EL (cell line): ENCODE measurements around the gene FOS.
A peak's percentile ranks its signal among the peaks of the same experiment; 100 is the strongest.
"Not testable (repeated sequence)": the region's sequence is repeated elsewhere in the genome, so short reads cannot be mapped to it uniquely, and the experiment has no call there.

Experiments used
- DNase-seq: peaks from one replicate; pipeline ENCODE4 v3.0.0-alpha.2; 2016

The FOS gene

DNA sequence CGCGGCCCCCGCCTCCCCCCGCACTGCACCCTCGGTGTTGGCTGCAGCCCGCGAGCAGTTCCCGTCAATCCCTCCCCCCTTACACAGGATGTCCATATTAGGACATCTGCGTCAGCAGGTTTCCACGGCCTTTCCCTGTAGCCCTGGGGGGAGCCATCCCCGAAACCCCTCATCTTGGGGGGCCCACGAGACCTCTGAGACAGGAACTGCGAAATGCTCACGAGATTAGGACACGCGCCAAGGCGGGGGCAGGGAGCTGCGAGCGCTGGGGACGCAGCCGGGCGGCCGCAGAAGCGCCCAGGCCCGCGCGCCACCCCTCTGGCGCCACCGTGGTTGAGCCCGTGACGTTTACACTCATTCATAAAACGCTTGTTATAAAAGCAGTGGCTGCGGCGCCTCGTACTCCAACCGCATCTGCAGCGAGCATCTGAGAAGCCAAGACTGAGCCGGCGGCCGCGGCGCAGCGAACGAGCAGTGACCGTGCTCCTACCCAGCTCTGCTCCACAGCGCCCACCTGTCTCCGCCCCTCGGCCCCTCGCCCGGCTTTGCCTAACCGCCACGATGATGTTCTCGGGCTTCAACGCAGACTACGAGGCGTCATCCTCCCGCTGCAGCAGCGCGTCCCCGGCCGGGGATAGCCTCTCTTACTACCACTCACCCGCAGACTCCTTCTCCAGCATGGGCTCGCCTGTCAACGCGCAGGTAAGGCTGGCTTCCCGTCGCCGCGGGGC lies at the start of gene FOS:
FOS (plus strand) TSS at position 407 of the 731 bp plus-strand sequence; CDS start at position 562, 155 bp downstream.
- peak; percentile 93 for DNase-seq

DNA sequence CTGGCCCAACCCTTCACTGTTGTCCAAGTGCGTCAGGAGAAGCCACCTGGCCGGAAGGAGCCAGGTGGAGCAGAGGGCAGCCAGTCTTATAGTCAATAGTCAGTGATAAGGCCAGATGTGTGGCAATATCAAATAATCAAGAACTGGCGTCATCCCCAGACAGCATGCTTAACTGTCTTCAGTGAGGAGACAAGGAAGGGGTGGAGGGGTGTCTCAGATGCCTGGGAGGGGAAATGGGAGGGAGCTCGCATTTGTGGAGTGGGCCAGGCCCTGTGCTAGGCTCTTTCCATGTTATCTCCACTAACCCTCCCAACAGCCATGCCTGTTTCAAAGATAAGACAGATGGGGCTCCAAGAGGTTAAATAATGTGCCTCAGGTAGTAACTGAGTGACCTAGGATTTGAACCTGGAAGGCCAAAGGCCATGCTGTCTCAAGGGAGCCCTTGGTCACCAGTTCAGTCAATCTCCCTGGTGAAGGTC lies 48.9 kb upstream of the FOS start:
- DNase-seq = no peak

DNA sequence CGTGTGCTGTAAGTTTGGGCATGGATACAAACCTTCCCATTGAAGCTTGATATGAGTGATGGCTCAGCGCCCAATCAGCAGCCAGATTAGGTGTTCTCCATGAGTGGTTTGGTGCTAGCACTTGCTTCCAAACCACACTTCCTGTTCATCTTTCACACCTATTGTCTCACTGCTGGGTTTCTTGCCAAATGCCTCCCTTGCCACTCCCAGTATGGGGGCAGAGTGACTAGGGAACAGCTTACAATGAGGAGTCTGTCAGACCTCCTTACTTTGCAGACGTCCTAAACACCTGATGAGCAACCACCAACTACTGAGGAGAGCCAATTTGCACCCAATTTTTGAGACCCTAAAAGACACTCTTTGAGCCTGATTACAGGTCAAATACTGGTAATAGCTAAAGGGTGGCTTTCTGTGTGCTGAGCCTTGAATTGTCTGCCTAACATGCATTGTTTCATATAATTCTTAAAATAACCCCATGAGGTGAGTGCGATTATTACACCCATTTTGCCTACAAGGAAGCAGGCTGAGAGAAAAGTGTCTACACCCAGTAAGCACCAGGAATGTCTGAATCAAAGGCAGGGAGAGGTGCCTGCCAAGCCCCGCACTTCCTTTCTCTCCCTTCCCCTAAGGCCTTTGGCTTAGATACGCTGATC lies 48.4 kb upstream of the FOS start:
- peak; percentile 42 for DNase-seq

DNA sequence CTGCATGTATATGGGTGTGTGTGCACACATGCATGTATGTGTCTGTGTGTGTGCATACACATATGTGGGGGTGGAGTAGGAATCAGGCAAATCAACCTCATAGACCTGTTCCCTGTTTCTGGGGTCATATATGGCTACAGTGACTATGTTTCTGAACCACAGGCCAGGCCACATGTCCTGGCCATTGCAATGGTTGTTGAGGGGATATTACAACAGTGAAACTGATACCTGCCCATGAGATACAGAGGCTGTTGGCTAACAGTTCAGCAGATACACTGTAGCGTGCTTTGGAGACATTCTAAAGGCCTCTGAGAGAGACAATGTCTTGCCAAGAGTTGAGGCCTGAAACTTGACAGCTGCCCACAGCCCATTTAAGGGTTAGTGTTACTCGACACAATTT lies 47.3 kb upstream of the FOS start:
- no peak for DNase-seq

DNA sequence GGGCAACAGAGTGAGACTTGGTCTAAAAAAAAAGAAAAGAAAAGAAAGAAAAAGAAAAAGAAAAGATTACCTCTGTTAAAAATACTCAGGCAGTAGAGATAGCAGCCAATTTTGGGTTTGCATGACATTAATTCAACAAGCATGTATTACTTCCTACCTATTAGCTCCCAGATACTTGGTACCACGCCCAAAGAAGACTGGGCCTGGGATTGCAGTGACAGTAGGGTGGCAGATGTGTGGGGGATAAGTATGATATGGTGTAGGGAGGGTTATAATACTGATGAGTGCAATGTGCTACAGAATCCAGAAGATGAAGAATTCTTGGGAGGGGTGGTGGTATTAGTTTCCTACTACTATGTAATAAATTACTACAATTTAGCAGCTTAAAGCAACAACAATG lies 46.4 kb upstream of the FOS start:
- no peak for DNase-seq

DNA sequence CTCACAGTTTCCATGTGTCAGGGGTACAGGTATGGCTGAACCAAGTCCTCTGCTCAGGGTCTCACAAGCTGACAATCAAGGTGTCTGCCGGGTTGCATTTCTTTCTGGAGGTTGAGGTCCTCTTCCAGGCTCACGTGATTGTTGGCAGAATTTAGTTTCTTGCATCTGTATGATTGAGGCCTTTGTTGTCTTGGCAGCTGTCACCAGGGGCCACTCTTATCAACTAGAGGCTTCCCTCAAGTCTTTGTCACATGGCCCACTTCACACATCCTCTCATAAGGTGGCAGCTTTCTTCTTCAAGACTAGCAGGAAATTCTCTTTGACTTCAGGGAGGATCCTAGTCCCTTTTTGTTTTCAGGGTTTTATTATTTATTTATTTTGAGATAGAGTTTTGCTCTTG lies 46.0 kb upstream of the FOS start:
- DNase-seq = no peak

DNA sequence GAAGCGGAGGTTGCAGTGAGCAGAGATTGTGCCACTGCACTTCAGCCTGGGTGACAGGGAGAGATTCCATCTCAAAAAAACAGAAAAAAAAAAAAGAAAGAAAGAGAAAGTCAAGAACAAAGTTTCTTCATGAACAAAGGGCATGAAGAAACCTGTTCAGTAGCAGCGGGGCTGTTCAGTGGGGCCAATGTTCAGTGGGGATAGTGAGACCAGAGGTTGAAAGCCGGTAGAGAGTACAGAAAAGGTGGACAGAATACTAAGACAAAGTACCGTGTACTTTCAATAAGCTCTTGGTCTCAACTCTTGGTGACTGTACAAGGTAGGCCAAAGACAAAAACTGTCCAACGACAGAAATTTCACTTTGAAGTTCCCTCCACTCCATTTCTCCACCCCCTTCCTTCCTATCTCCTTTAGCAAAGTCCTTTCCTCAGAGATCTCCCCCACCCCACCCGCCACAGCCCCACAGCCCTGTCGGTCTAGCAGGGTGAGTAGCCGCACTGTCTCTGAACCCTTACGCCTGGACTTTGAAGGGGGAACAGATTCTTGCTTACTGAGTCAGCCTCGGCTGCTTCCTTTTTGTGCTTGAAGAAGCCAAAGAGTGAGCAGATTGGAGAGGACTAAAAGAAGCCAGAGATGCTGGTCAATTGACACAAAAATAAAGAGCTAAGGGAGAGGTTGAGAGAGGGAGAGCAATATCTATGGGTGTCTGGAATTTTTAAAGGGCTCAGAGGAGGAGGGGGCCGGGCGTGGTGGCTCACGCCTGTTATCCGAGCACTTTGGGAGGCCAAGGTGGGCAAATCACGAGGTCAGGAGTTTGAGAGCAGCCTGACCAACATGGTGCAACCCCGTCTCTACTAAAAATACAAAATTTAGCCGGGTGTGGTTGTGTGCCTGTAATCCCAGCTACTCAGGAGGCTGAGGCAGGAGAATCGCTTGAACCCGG lies 44.2 kb upstream of the FOS start:
- DNase-seq = peak; percentile 90

DNA sequence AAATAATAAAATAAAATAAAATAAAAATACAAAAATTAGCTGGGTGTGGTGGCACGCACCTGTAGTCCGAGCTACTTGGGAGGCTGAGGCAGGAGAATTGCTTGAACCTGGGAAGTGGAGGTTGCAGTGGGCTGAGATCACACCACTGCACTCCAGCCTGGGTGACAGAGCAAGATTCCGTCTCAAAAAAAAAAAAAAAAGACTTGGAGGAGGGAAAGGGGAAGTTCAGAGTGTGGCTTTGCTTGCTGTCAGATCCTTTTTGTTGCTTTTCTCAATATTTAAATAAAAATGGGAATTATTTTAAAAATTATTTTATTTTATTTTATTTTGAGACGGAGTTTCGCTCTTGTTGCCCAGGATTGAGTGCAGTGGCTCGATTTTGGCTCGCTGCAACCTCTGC lies 43.4 kb upstream of the FOS start:
- DNase-seq = not testable (repeated sequence)

DNA sequence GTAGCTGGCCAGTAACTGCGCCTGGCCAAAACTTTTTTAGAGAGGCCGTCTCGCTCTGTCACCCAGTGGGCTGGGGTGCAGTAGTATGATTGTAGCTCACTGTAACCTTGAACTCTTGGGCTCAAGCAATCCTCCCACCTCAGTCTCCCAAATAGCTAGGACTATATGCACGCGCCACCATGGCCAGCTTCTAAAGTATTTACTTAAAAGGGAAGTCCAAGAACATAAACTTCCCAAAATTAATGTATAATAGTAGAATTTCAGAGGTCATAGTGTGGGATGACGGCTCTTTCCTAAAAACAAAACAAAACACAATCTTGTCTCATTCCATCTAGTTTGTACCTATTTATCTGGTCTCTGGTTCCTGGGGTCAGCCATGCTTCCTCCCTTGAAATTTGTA lies 42.2 kb upstream of the FOS start:
- no peak for DNase-seq

DNA sequence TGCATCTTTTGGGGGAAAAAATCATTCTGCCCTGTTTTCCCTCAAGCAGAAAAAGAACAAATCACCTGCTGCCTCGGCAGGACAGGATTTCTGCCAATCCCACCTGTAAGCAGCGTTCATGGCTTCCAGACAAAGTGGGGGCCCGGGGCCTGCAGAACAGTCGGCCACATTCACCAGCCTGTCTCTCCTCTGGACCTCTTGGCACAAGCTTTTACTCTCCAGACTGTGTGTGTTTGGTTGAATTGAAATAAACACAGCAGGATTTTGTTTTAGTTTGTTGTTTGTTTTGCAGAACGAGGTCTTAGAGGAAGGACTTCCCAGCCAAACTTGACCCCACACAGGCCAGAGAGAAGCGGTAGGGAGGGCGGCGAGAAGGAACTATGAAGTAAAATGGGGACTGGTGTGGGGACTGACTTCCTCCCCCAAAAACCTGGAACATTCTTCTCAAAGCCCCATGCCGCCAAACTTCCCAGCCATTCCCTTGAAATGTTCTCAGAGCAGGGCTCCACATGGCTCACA lies 41.7 kb upstream of the FOS start:
- DNase-seq = no peak

DNA sequence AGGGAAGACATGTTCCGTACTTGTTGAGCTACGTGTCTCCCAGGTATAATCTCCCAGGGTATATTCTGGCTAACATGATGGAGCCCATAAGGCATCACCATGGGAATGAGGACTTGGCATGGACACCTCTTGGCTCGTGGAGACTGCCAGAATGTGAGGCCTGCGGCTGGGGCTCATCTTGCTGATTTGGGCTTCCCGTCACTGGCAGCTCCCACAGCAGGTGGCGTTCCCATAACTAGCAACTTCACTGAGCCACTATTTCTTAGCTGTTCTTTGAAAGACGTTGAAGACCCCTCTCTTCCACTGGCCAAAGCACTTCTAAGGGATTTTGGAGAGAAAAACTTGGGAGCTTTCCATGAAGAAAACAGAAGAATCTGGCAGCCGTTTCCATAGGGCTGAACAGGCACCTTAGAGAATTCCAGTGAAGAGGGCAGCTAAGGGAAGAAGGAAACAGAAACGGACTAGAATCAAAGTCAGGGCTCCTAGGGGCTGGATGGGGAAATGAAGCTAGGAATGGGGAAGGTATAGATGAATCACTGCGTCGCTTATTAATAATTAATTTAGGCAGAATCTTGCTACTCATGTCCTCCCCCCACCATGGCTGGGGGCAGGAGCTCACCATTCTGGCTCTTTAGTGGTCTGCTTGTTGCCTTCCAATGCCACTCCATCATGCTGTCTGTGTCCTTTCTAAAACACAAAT lies 39.7 kb upstream of the FOS start:
- DNase-seq = no peak

DNA sequence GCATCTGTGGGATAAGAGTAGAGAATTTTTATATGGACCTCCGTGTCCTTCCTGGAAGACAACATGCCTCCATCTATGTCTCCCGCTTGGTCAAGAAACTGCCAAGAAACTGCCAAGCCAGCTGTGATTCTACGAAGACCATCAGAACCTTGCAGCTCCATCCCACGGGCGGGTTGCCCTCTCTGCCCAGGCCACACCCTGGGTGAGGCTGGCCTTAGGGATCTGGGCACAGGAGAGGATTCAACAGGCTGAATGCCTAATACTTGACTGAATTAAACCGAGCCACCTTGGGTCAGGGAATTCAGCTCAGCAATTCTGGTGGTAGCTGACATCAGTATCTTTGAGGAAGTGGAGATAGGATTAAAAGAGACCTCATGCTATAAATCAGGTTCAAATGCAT lies 37.8 kb upstream of the FOS start:
- DNase-seq = no peak

DNA sequence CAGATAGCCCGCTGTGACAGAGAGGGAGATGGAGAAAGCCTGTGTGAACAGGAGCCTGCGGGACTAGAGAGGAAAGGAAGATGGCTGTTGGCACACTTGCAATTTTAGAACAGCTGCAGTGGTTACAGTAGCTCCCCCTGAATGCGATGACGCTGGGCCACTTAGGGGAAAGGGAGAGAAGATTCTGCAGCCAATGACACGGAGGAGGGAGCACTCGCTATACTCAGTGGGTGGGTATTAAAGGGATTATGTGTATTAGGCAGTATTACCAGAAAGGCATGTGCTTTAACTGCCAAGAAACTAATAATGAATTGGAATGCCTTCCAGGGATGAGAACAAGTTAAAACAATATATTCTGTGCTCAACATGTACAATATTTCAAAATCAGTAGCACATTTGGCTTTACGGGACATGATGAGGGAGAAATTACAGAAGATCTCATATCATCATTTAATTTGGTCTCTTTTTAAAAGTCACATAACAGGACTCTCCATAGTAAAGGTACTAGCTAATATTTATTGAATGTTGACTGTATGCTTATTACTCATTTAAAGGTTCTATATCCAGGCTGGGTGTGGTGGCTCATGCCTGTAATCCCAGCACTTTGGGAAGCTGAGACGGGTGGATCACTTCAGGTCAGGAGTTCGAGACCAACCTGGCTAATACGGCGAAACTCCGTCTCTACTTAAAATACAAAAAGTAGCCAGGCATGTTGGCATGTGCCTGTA lies 35.9 kb upstream of the FOS start:
- peak; percentile 38 for DNase-seq

DNA sequence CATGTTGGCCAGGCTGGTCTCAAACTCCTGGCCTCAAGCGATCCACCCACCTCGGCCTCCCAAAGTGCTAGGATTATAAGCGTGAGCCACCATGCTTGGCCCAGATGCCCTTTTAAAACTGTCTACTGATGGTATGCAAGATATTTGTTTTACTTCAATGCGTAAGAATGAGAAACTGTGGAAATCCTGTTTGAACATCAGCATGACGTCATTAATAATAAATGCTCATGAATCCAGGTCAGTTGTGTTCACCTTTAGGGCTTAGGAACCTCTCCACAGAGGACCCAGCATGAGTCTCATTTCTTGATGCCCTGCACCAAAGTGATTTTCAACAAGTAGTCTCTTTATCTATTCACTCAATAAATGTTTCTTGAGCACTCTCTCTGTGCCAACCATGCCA lies 34.5 kb upstream of the FOS start:
- DNase-seq = no peak

DNA sequence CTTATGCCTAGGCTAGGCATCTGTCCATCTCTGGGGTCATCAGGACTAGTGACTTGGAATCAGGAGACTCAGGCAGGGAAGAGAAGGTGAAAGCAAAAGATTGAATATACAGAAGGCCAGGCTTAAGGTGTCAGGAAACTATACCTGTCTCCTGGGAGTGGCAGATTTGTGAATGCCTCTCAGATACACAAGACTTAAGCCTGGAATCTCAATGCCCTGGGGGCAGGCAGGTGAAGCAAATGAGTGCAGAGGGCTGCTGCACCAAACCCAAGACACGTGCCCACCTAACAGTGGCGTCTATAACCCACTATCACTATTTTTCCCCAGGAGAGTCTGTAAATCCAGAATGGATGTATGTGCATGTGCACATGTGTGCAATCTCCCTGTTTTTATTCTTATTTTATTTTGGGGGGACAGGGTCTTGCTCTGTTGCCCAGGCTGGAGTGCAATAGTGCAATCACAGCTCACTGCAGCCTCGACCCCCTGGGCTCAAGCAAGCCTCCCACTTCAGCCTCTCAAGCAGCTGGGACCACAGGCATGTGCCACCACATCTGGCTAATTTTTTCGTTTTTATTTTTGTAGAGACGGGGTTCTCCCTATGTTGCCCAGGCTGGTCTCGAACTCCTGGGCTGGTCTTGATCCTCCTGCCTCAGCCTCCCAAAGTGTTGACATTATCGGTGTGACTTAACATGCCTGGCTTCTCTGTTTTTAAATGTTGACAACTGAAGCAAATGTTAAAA lies 31.9 kb upstream of the FOS start:
- no peak for DNase-seq

DNA sequence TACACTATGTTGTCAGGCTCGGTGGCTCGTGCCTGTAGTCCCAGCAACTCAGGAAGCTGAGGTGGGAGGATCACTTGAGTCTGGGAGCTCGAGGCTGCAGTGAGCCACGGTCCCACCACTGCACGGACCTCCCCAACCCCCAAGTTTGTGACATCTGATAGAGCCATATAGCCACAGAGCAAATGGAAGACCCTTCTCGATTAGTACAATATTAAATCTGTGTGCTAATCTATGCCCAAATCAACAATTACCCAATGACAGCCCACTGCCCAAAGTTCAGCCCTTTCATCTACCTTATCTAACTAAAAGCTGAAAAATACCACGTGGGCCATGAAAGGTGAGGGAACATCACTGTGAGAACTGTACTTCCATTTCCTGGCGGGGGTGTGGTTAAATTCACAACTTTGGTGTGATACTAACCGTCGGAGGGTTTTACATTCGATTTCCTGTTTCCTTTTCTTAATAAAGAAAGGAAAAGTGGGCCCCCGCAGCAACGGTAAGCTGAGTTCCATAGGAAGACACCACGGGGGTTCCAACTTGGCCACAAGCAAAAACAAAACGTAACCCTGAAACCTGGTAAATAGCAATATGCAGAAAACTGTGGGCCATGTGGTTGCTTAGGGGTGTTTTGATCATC lies 31.2 kb upstream of the FOS start:
- DNase-seq = no peak

DNA sequence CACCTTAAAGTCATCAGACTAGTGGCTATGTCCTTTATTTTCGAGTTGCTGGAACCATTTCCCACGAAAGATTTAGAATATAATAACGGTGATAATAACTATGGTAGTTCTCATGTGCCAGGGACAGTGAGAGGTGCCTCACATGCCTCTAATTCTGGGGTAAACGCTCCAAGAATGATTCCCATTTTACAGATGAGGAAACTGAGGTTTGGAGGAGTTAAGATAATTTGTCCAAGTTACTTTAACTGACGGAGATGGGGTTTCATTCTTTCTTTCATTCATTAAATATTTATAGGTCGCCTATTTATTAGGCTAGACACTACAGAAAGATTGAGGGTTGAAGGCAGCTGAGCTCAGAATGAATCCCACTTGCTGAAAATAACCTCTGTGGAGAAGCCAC lies 30.7 kb upstream of the FOS start:
- no peak for DNase-seq

DNA sequence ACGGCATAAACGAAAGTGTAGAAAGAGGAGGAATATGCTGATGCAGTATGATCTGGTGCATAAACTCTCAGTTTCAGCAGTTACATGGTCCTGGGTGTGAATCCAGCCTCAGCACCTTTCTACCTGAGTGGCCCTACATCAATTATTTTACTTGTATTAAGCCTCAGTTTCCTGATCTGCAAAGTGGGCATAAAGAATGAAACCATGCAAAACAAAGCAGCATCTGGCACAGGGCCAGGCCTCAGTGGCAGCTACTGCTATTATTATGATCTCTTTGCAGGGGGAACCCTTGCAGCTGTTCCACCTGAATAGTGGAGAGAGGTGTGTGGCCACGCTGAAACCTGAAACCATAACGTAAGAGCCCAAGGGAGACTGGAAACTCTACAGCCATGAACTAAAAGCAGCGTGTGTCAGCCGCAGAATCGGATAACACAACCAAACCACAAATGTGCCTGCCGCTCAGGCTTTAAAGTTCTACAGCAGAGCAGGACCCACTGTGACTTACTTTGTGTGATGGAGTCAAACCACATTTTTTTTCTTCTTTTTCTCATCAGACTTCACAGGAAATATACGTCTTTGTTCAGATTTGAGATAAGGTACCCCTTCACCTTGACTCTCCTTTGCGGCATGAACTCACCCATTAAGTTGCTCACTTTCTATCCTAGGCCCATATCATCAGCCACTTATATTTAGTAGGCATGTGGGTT lies 29.2 kb upstream of the FOS start:
- no peak for DNase-seq

DNA sequence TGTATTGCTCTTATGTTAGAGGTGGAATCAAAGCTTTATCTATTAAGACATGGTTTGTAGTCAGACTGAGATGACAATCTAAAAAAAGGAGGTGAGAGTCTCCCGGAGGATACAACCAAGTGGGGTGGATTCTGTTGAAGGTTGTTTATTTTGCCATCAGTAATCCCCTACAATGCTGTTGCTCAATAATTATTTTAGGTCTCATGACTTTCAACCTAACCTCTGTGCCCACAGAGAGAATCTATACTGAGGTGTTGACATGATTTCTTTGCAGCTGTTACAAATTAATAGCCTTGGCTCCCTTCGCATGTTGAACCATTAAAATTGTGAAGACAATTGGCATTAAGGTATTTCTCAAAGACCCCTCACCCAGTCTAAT lies 28.7 kb upstream of the FOS start:
- no peak for DNase-seq

DNA sequence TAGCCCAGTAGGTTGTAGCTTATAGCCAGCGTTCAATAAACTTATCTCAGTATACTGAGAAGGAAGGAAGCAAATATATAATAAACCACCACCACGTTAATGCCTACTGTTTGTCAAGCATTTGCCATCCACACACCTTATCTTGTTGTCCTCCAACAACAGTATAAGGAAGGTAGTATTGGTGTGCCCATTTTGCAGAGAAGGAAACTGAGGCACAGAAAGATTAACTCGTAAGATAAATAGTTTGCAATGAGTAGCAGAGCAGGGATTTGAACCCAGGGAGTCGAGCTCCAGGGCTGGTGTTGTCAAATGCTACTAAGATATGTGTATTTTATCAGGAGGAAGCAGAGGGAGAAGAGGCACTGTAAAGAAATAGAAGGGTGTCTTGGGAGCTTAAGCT lies 27.8 kb upstream of the FOS start:
- no peak for DNase-seq
